HG03066 (cell line): ENCODE data around the gene ZCCHC2.

Experiments
- ATAC-seq: cut with Tn5 transposase; IDR thresholded peaks from one replicate; pipeline ENCODE4 v1.9.1; 2021; ENCODE audit warnings: low read depth; ENCODE audit not compliant: unreplicated experiment

Gene ZCCHC2

DNA sequence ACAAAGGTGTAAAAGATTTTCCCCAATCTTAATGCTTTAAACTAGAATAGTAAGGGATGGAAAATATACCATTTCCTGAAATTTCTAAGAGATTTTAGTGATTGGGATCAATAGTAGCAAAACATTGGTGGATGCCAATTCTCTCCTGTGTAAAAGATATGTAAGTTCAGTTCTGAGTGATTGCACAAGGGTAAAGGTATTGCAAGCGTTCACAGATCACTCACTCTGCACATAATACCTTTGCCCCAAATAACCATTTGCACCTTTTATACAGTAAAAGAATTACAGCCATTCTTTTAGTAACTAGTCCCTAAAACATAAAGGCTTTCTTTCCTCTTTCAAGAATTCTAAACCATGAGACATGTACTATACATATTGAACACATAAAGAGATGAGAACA lies 13.0 kb upstream of the ZCCHC2 start:
- ATAC-seq = no peak

DNA sequence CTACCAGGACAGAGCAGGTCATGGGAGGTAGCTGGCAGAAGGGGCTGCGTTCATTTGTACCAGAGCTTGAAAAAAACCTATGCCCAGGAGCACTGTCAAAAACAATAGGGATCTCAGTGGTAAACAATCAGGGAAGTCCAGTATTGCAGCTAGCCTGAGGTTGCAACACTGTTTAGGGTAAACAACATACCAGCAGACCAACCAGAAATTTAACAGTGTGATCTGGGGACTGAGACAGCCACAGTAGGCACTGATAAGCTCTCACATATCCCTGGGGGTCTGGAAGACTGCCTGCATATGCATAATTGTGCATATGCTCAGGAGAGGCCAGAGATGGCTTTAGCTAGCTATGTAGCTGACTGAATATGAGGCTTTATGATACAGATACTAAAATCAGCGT lies 12.0 kb upstream of the ZCCHC2 start:
- ATAC-seq = no peak

DNA sequence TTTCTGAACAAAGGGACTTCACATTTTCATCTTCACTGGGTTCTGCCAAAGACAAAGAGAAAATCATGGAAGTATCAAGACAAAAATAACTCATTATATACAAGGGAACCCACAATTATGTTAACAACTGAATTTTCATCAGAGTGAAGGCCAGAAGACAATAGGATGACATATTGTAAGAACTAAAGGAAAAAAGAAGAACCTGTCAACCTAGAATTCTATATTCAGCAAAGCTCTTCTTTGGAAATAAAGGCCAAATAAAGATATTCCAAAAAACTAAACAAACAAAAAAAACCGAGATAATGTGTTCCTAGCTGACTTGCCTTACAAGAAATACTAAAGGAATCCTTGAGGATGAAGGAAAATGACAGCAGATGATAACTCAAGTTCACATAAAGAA lies 10.3 kb upstream of the ZCCHC2 start:
- no peak for ATAC-seq

DNA sequence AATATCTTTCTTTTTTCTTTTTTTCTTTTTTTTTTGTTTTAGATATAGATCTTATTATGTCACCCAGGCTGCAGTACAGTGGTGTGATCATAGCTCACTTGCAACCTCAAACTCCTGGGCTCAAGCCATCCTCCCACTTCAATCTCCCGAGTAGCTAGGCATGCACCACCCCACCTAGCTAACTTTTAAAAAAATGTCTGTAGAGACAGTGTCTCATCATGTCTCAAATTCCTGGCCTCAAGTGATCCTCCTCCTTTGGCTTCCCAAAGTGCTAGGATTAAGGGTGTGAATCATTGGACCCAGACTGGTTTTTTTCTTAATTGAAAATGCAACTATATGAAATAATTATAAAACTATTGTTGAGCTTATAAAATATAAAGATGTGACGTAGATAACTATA lies 9.8 kb upstream of the ZCCHC2 start:
- ATAC-seq = no peak

DNA sequence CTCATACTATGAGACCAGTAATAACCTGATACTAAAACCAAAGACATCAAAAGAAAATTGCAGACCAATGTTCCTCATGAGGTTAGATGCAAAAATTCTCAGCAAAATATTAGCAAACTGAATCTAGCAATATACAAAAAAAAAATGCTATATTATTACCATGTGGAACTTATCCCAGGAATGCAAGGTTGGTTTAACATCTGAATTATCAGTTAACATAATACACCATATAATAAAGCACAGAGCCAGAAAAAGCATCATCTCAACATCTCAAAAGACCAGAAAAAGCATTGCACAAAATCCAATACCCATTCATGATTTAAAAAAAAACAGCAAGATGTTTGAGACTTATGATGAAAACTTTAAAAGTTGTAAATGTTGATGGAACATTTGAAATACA lies 8.3 kb upstream of the ZCCHC2 start:
- no peak for ATAC-seq

DNA sequence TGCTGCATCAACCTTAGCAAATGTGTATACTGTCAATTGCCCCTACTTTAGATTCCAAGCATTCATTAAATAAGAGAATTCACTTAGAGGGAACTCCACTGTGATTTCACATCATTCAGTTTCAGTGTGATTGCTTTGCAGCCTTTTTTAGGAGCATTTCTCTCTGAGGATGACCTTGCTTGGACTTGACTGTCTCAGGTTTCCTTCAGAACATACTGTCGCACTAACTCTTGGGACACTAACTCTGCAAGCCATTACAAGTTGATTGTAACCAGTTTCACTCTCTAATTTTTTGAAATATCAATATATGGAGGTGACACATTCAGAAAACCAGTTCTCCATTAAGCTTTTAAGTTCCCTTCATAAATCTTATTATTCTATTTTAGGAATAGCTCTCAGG lies 6.6 kb upstream of the ZCCHC2 start:
- no peak for ATAC-seq

DNA sequence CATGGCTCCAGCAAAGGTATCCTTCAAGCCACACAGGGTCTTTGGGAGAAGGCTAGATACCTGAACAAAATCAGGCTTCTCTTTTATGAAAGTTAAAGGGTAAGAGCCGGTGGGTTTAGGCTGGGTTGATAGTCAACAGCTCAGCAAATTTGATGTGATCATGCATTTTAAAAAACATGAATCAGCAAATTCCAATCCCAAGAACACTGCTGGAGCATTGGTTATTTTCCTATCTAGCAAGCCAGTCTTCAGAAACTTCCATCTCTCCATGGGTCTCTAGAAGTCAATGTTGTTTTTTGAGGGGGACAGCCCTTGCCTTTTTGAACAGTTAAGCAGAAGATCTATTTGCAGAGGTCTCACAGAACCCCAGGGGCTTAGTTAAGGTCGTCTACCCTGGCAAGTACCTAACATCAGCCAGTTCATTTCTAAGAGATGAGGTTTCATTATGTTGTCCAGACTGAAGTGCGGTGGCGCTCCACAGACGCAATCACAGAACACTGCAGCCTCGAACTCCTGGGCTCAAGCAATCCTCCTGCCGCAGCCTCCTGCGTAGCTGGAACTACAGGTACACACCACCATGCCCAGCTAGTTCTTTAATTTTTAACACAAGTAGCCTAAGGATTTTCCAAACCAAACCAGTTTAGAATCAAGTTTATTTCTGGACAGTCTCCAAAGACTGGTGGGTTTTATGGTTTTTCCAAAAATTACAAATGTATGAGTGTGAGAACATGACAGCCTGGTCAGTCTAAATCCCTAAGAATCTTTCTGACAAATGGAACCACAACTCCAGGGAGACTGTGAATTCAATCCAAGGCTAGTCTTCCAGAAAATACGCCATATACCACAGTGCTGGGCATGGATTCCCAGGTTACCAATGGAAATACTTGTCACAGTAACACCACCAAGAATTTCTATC lies 4.1 kb upstream of the ZCCHC2 start:
- no peak for ATAC-seq

DNA sequence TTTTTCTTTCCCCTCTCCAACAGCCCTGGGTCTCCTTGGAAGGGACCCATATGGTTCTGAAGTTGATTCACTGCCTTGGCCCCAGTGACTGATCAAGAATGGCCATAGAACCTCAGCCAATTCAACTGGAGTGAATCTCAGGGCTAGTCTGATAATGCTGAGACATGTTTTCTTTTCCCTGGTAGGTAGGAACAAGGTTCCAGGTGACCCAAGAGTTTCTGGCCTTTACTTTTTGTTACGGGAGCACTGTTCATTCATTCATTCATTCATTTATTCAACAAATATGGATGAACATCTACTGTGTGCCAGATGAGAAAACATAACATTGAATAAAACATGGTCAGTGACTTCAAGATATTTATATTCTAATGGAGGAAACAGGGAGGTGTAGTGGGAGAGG lies 3.1 kb upstream of the ZCCHC2 start:
- ATAC-seq = no peak

DNA sequence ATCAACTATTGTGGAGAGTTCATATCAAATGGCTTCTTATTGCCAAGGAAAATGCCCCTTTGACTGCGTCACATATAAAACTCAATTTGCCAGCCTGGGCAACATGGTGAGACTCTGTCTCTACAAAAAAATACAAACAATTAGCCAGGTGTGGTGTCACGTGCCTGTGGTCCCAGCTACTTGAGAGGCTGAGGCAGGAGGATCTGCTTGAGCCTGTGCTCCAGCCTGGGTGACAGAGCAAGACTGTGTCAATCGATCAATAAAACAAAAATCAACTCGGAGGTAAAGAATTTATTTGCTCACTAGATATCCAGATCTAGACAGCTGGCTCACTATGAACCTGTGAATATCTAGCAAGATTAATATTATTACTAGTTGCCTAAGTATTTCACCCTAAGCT lies 1.7 kb upstream of the ZCCHC2 start:
- no peak for ATAC-seq

DNA sequence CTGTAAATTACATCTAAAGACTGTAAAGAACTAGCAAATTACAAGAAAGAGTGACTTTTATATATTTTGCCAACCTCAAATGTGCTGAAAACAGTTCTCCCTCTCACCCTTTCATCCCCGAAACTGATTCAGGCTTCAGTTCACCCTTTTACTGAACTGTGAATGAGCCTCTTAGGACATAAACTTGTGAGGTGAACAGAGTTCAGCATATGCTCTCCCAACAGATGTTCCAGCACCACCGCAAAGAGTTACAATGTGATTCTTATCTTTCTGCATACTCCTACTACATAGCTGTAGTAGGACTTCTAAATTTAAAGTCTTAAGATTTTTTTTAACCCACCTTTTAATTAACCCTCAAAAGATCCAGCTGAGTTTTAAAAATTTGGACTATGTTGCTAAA lies 1.2 kb upstream of the ZCCHC2 start:
- no peak for ATAC-seq

DNA sequence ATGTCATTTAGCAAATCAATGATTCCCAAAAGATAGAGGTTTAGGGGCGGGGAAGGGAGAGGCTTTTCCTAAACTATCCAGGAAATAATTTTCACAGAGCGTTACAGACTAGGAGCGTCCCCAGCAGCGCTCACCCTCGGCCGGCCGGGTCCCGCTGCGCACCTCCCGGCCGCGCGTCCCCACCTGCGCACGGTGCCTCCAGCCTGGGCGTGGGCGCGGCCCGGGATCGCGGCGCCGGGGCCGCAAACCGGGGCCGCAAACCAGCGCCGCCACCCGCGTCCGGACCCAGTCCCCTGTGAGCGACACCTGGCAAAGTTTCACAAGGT lies 684 bp upstream of the ZCCHC2 start:
- no peak for ATAC-seq

DNA sequence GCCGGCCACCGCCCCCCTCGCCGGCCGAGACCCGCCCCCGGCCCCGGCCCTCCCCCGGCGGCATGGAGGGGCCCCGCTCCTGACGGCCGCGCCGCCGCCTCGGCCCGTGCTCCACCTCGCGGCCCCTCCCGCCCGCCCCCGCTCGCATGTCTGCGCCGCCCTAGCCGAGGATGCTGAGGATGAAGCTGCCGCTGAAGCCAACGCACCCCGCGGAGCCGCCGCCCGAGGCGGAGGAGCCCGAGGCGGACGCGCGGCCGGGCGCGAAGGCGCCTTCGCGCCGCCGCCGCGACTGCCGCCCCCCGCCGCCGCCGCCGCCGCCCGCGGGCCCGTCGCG lies 397 bp downstream of the ZCCHC2 start:
- ATAC-seq = no peak

DNA sequence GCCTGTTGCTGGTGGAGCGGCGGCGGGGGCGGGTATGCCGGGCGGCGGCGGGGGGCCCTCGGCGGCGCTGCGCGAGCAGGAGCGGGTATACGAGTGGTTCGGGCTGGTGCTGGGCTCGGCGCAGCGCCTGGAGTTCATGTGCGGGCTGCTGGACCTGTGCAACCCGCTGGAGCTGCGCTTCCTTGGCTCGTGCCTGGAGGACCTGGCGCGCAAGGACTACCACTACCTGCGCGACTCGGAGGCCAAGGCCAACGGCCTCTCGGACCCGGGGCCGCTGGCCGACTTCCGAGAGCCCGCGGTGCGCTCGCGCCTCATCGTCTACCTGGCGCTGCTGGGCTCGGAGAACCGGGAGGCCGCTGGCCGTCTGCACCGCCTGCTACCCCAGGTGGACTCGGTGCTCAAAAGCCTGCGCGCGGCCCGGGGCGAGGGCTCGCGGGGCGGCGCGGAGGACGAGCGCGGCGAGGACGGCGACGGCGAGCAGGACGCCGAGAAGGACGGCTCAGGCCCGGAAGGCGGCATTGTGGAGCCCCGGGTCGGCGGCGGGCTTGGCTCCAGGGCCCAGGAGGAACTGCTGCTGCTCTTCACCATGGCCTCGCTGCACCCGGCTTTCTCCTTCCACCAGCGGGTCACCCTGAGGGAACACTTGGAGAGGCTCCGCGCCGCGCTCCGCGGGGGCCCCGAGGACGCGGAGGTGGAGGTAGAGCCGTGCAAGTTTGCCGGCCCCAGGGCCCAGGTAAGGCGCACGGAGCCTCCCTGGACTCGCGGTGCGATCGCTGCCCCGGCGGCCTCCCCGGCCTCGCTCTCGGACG lies 1.0 kb downstream of the ZCCHC2 start:
- no peak for ATAC-seq

DNA sequence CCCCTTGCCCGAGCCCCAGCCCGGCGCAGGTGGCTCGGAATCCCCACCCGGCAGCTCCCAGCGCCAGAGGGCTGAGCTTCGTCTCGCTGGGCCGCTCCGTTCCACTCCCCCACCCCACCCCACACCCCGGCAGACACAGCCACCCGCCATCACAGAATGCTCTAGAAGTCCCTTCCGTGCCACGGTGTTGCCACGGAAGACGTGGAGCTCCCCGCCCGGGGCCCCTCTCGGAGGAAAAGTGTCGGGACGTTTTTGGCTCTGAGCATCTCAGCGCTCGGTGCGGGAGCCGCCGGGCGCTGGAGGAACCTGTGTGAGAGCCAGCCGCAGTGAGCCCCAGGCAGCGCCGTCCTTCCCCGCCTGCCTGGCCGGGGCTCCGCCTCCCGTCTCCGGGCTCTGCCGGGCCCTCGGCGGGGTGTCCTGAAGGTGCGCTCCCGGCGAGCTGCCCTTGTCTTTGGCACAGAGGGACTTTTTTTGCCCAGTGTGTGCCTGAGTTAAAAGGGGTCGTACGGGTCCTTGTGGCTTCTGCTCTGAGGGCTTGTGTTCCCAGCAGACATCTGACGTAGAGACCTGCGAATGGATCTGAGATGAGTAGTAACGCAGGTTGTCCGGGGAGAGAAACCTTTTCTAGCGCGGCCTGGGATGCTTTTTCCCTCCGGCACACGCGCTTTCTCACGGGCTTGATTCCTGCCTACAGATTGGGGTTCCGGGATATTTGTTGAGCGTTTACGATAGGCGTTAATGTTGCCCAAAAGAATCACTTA lies 1.8 kb downstream of the ZCCHC2 start:
- no peak for ATAC-seq

DNA sequence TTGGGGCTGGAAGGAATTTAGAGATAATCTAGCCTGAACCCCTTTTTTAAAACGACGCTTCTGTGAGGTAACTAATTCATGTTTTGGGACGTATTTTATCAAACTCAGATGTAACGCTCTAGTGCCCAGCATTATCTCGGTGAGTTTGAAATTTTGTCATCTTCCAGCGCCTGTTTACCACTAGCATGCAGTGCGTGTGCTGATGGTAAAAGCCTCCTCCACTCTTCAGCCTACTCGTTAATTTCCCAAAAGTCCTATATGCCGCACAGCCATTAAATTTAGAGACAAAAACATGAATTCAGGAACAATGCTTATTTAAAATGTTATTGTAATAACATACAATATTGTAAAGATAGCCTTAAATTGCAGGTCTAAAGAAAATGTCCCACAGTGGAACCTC lies 2.8 kb downstream of the ZCCHC2 start:
- ATAC-seq = no peak

DNA sequence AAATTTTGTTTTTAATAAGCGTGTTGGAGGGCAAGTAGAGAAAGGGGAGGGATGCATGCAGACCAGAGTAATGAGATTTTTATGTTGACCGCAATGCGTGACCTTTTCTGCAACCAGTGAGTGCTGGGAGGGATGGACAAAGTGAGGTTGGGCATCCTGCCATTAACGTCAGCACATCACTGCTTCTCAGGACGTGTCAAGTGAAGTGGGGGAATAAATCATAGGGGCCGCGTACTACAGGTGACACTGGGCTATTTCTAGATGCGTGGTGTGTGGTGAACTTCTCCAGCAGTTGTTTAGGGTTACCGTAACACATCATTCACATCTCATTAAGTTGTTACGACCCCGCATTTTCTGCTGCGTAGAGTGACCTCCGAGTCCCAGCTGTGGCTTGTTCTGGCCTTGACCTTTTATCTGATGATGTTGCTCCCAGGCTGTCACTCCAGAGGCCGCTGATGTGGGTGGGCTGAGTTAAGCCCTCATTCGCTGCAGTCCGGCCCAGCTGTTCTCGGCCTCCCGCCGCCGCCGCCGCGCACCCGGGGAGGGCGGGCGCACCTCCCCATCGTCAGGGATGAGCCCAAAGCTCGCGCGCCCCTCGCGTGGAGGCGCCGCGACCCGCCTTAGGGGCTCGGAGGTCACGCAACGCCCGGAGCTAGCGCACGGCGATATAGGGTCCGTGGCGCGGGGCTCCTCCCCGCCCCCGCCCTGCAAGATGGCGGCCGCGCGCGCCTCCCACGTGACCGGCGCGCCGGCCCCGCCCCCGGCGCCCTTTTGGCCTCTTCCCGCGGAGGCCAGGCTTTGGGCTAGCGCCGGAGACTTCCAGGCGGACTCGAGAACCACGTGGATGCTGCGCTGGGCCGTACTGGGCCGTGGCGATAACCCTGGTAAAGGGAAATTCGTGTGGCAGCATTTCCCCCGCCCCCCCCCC lies 3.5 kb downstream of the ZCCHC2 start:
- ATAC-seq = peak; percentile 13

DNA sequence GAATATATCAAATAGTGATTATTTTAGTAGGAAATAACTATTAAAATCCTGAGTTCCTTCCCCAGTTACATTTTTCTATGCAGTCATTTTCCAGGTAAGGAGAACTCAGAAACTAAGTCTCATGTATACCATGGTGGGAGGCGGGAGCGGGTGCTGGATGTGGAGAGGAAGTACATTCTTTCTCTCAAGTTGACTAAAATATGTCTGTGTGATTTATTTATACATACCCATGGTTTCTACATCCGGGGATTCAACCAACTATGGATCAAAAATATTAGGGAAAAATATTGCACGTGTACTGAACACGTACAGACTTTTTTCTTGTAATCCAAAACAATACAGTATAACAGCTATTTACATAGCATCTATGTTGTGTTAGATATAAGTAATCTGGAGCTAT lies 6.8 kb downstream of the ZCCHC2 start:
- ATAC-seq = no peak

DNA sequence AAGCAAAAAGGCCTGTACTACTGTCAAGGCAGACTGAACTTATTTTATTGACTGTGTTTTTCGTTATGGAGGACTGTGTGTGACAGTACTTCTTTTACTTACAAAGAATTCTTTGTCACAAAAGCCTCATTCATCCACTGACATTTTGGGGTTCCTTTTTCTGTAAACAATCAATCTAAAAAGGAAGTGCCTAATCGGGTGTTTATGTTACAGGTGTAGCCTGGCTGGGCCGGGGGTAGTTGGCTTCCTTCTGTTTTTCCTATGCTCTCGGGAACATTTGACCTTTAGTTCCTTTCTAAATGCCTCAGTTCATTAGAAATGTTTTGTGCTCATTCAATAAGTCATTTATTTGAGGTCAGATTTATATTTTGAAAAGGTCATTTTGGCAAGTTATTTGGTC lies 8.3 kb downstream of the ZCCHC2 start:
- no peak for ATAC-seq

DNA sequence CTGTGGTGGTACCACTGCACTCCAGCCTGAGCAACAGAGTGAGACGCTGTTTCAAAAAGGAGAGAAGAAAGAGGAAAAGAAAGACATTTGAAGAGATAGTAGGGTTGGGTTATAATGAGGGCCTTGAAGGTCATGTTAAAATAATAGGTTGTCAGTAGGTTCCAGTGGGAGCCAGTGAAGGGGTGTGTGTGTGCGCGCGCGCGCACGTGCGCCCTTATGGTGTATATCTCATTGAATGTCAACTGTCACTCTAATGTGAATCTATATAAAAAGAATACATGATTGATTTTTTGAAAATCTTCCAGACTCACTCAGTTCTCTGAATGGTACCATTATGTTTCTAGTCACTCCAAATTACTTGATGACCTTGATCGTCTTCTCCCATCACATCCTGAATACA lies 9.1 kb downstream of the ZCCHC2 start:
- ATAC-seq = no peak

DNA sequence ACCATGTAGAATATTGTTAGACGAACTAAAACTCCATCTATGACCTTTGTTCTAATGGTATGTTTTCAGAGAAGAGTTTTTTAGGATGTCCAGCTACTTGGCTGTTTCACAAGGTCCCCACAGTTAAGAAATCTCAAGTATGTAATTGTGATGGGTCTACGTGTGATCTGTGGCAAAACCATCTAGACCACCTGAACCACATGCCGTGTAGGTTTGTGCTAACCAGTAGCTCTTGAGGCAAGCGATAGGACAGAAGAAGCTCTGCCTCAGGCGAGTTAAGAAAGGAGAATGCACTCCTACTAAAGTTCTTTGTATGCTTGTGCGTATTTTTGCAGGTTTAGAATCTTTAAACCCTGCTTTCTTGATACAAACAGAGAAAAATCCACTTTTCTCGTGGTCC lies 13.2 kb downstream of the ZCCHC2 start:
- no peak for ATAC-seq
